ENCODE results near the gene VEZF1. TPM values are rescaled to one million over a fixed set of nuclear protein-coding genes. Genes with fewer than 3 reads are reported as not detected.

VEZF1 gene
- polyA plus RNA-seq, 3 donors: 28.3 to 40.1 (median 29.0) TPM

DNA sequence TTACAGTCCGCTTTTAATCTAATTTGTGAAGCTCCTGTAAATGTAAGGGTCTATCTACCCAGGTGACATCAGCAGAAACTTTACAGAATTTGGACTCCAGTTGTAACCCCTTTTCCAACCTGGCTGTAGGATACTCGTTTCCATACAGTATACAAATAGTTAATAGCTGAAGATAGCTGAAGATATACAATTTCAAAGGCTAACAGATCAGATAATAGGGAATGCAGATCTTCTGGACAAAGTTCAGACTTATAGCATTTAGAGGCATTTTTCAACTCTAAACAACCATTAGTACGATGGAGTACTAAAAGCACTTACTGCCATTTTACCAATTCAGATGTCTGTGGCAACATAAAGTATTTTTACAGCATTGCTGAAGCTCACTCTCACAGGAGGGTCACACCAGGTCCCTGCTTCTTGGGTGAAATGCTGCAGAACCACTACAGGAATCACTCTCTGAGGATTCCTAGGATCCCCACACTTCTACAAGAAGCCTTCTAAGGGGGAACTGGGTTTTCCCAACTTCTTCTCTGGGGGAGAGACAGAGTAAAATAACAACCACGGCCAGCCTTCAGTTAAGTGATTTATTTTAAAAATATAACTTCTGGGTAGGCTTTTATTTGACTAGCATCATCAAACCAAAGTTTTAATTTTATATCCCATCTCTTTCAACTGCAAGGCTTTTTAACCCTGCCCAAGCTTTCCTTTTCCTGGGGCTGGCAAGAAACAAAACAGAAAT, 2.9 kb downstream of the VEZF1 start:
- Histone ChIP-seq H3K36me3 (replicated peaks in 1 of 2; ENCODE audit: control insufficient read depth in 1 of 2, insufficient read depth in 2 of 2, low read length in 2 of 2) (peaks cover 32 to 50% of the 10 kb centered on the region in 2 donors), H3K4me2 (replicated peaks; ENCODE audit: extremely low read depth, low read length, poor library complexity, severe bottlenecking) (peak overlapping the region; percentile 96), H4K20me1 (ENCODE audit: insufficient read depth, low read length) (peaks cover 72% of the 10 kb centered on the region), H3K27me3 (ENCODE audit: control insufficient read depth in 2 of 2, insufficient read depth in 2 of 2, low read length in 2 of 2) (no peaks in the 10 kb centered on the region), H3K4me3 (replicated peaks in 1 of 3; ENCODE audit: low read depth in 2 of 3, low read length in 3 of 3) (peak overlapping the region in 1 of 3 experiments; percentile 24), H3K9me3 (replicated peaks in 1 of 2; ENCODE audit: control insufficient read depth in 1 of 2, insufficient read depth in 1 of 2, low read length in 2 of 2) (no peaks in the 10 kb centered on the region), H3K27ac (ENCODE audit: low read depth in 1 of 2, low read length in 2 of 2) (peak overlapping the region in 1 of 2 donors; percentile 33), H3K4me1 (ENCODE audit: control insufficient read depth in 1 of 2, insufficient read depth in 2 of 2, low read length in 2 of 2) (peaks cover 33 to 64% of the 10 kb centered on the region in 2 donors), H3K79me2 (ENCODE audit: insufficient read depth, low read length) (peaks cover 83% of the 10 kb centered on the region), H3K9ac (ENCODE audit: insufficient read depth, low read length, poor library complexity, severe bottlenecking) (no peak overlapping the region), H2AFZ (ENCODE audit: insufficient read depth, low read depth, low read length, poor library complexity, severe bottlenecking) (no peak overlapping the region)
- WGBS (ENCODE audit: insufficient coverage): 100% methylated on average over 1 of the region's 4 CpGs
- intact Hi-C loops (cut with micrococcal nuclease): loop anchor here in 1 of 2 donors (5.0 kb wide), 2 partner anchors 38 to 93 kb away; no protein-coding TSS in a partner anchor
- Mint-ChIP-seq H3K4me3 (no peak overlapping the region), H3K36me3 (peaks cover 30 to 45% of the 10 kb centered on the region in 2 donors), H3K27ac (peak overlapping the region in 1 of 7 donors; percentile 58), H3K27me3 (ENCODE audit: low read depth in 3 of 3) (peaks cover 0 to 2% (median 0%) of the 10 kb centered on the region in 3 donors), H3K4me1 (peaks cover 67% of the 10 kb centered on the region), H3K9me3 (no peaks in the 10 kb centered on the region)
- TF ChIP-seq, protein P1, sequence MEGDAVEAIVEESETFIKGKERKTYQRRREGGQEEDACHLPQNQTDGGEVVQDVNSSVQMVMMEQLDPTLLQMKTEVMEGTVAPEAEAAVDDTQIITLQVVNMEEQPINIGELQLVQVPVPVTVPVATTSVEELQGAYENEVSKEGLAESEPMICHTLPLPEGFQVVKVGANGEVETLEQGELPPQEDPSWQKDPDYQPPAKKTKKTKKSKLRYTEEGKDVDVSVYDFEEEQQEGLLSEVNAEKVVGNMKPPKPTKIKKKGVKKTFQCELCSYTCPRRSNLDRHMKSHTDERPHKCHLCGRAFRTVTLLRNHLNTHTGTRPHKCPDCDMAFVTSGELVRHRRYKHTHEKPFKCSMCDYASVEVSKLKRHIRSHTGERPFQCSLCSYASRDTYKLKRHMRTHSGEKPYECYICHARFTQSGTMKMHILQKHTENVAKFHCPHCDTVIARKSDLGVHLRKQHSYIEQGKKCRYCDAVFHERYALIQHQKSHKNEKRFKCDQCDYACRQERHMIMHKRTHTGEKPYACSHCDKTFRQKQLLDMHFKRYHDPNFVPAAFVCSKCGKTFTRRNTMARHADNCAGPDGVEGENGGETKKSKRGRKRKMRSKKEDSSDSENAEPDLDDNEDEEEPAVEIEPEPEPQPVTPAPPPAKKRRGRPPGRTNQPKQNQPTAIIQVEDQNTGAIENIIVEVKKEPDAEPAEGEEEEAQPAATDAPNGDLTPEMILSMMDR (IDR thresholded peaks at IDR 0.05): no peak
- no peak for DNase-seq

DNA sequence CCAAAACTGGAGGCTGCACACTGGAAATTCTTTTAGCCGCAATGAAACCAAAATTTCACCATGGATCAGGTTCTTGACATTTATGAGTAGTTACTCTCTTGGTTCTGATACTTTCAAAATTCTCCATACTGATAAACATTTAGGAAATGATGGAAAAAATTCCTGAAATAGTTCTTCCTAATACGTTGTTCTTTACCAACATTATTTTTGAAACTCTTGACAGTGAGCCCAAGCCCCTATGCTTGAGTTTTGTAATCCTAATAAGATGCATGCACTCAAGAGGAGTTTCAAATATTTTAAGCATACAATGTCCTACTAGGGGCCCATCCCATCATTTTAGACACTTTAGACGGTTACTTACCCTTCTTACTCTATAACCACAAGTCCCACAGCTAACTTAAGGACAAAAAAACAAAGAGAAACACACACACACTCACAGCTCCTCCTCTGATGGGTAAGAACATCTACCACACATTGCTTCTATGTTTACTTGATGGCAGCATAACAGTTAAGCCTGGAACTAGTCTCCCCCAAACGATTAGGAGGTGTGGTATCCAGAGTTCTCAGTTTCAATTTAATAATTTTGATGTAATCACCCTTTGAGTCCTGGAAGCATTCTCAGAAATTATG, 3.7 kb downstream of the VEZF1 start:
- Histone ChIP-seq H3K9ac (ENCODE audit: insufficient read depth, low read length, poor library complexity, severe bottlenecking) (no peak overlapping the region), H3K79me2 (ENCODE audit: insufficient read depth, low read length) (peaks cover 90% of the 10 kb centered on the region), H3K4me1 (ENCODE audit: control insufficient read depth in 1 of 2, insufficient read depth in 2 of 2, low read length in 2 of 2) (peaks cover 33 to 62% of the 10 kb centered on the region in 2 donors), H3K27me3 (ENCODE audit: control insufficient read depth in 2 of 2, insufficient read depth in 2 of 2, low read length in 2 of 2) (no peaks in the 10 kb centered on the region), H4K20me1 (ENCODE audit: insufficient read depth, low read length) (peaks cover 79% of the 10 kb centered on the region), H2AFZ (ENCODE audit: insufficient read depth, low read depth, low read length, poor library complexity, severe bottlenecking) (no peak overlapping the region), H3K9me3 (replicated peaks in 1 of 2; ENCODE audit: control insufficient read depth in 1 of 2, insufficient read depth in 1 of 2, low read length in 2 of 2) (no peaks in the 10 kb centered on the region), H3K36me3 (replicated peaks in 1 of 2; ENCODE audit: control insufficient read depth in 1 of 2, insufficient read depth in 2 of 2, low read length in 2 of 2) (peaks cover 39 to 58% of the 10 kb centered on the region in 2 donors), H3K27ac (ENCODE audit: low read depth in 1 of 2, low read length in 2 of 2) (peak overlapping the region in 1 of 2 donors; percentile 33), H3K4me2 (replicated peaks; ENCODE audit: extremely low read depth, low read length, poor library complexity, severe bottlenecking) (no peak overlapping the region), H3K4me3 (replicated peaks in 1 of 3; ENCODE audit: low read depth in 2 of 3, low read length in 3 of 3) (no peak overlapping the region)
- H3K4me1 Mint-ChIP-seq: peaks cover 62% of the 10 kb centered on the region
- intact Hi-C loops (cut with micrococcal nuclease): no loop called here
- H3K36me3 Mint-ChIP-seq: peaks cover 35 to 53% of the 10 kb centered on the region in 2 donors
- no peak overlapping the region for H3K27ac Mint-ChIP-seq
- TF ChIP-seq, protein P1 (IDR thresholded peaks at IDR 0.05): no peak
- H3K27me3 Mint-ChIP-seq (ENCODE audit: low read depth in 3 of 3): peaks cover 0 to 2% (median 0%) of the 10 kb centered on the region in 3 donors
- H3K9me3 Mint-ChIP-seq: no peaks in the 10 kb centered on the region
- no peak overlapping the region for H3K4me3 Mint-ChIP-seq
- DNase-seq: no peak
- WGBS (ENCODE audit: insufficient coverage): 9% methylated on average over 1 of the region's 4 CpGs
